Left ventricle myocardium inferior (tissue), 1 donor: ENCODE data around the gene ACCSL. TPM values are rescaled to one million over a fixed set of nuclear protein-coding genes. Genes with fewer than 3 reads are reported as not detected.
A peak's percentile ranks its signal among the peaks of the same experiment; 100 is the strongest.

Experiments used
- DNase-seq: peaks from one replicate; pipeline ENCODE4 v3.0.0-alpha.2; 2020
- H3K27ac ChIP-seq: fragments of 200-600 bp; replicated peaks from 2 replicates; pipeline ENCODE4 v1.8.0; 2021
- H3K27me3 ChIP-seq: fragments of 200-600 bp; 2 replicates; pipeline ENCODE4 v1.8.0; 2021; ENCODE audit warnings: low read depth
- H3K36me3 ChIP-seq: fragments of 200-600 bp; 2 replicates; pipeline ENCODE4 v1.8.0; 2021
- H3K4me1 ChIP-seq: fragments of 200-600 bp; 2 replicates; pipeline ENCODE4 v1.8.0; 2021
- H3K4me3 ChIP-seq: fragments of 200-600 bp; 2 replicates; pipeline ENCODE4 v1.8.0; 2021; ENCODE audit warnings: mild to moderate bottlenecking, moderate library complexity
- H3K9me3 ChIP-seq: fragments of 200-600 bp; replicated peaks from 2 replicates; pipeline ENCODE4 v1.8.0; 2021
- CTCF ChIP-seq: fragments of 200-600 bp; IDR thresholded peaks from 2 replicates; pipeline ENCODE4 v1.8.0; 2021; ENCODE audit warnings: antibody characterized with exemption, mild to moderate bottlenecking, borderline replicate concordance
- intact Hi-C: fragments of 100-400 bp; cut with micrococcal nuclease; formaldehyde crosslinking; loops from one replicate; pipeline ENCODE4 v1.11.0; 2022
- total RNA-seq: library from RNA; stranded (reverse); fragmentation: NEBNext Ultra II Directional; extraction: Animal tissue kit (Norgen Biotek cat#: 25700); gene quantifications from one replicate; pipeline ENCODE4 v1.2.1, GENCODE V29; 2021
- donor health status: DM: no; HTN: yes; CAD: no; lungs with severe emphysema.

ACCSL gene
- total RNA-seq, 1 donor from 2014 or later, result not detected

- Histone ChIP-seq H3K9me3 (no peaks in the 10 kb centered on the region), H3K27ac (peak overlapping the region; percentile 82), H3K4me1 (peaks cover 46% of the 10 kb centered on the region), H3K36me3 (no peaks in the 10 kb centered on the region), H3K4me3 (no peak overlapping the region), H3K27me3 (no peaks in the 10 kb centered on the region)
- no peak for TF ChIP-seq CTCF
- intact Hi-C loops, result loop anchor here (5.0 to 10.0 kb wide), 2 partner anchors 42 to 89 kb away; partner anchors contain the start of gene C11orf96
- DNase-seq, result no peak
Measured at GRCh38 chr11:44033856-44034255, 13.9 kb upstream of the ACCSL start.

GRCh38 chr11:44034639-44035038, 13.1 kb upstream of the ACCSL start:
- Histone ChIP-seq H3K4me3 (no peak overlapping the region), H3K36me3 (no peaks in the 10 kb centered on the region), H3K4me1 (peaks cover 46% of the 10 kb centered on the region), H3K27me3 (no peaks in the 10 kb centered on the region), H3K27ac (no peak overlapping the region), H3K9me3 (no peaks in the 10 kb centered on the region)
- DNase-seq, result no peak
- TF ChIP-seq CTCF, result no peak
- intact Hi-C loops, result loop anchor here (5.0 to 10.0 kb wide), 2 partner anchors 42 to 90 kb away; partner anchors contain the start of gene C11orf96

- peaks cover 11% of the 10 kb centered on the region for H3K9me3 ChIP-seq
- peak; percentile 93 for TF ChIP-seq CTCF
- H3K36me3 ChIP-seq, result no peaks in the 10 kb centered on the region
- no peak overlapping the region for H3K4me3 ChIP-seq
- H3K27me3 ChIP-seq, result no peaks in the 10 kb centered on the region
- H3K4me1 ChIP-seq, result peaks cover 24% of the 10 kb centered on the region
- H3K27ac ChIP-seq, result no peak overlapping the region
- peak; percentile 81 for DNase-seq
- intact Hi-C loops, result loop anchor here (2.0 to 10.0 kb wide), 2 partner anchors 92 to 146 kb away; partner anchors contain the start of gene C11orf96
Measured at GRCh38 chr11:44036811-44037657, 10.7 kb upstream of the ACCSL start.

- DNase-seq, result no peak
- intact Hi-C loops, result loop anchor here (2.0 to 10.0 kb wide), 2 partner anchors 93 to 147 kb away; partner anchors contain the start of gene C11orf96
- no peaks in the 10 kb centered on the region for H3K27me3 ChIP-seq
- peaks cover 11% of the 10 kb centered on the region for H3K9me3 ChIP-seq
- TF ChIP-seq CTCF, result no peak
- H3K27ac ChIP-seq, result no peak overlapping the region
- H3K4me3 ChIP-seq, result no peak overlapping the region
- H3K4me1 ChIP-seq, result peaks cover 18% of the 10 kb centered on the region
- H3K36me3 ChIP-seq, result no peaks in the 10 kb centered on the region
Measured at GRCh38 chr11:44037658-44037998, 10.2 kb upstream of the ACCSL start.

- Histone ChIP-seq H3K27me3 (no peaks in the 10 kb centered on the region), H3K27ac (no peak overlapping the region), H3K36me3 (no peaks in the 10 kb centered on the region), H3K4me3 (no peak overlapping the region), H3K4me1 (no peaks in the 10 kb centered on the region), H3K9me3 (peaks cover 11% of the 10 kb centered on the region)
- DNase-seq, result no peak
- intact Hi-C loops, result no loop called here
- TF ChIP-seq CTCF, result no peak
Measured at GRCh38 chr11:44043157-44043556, 4.6 kb upstream of the ACCSL start.
